Breast epithelium (tissue), 3 donors: Measurements from ENCODE around the gene P2RX3.

Source experiments
- CTCF ChIP-seq, 3 donors: fragments of 450-650 bp; IDR thresholded peaks; one replicate each; pipeline ENCODE4 v1.5.1; 2016 to 2017; ENCODE audit warnings: antibody characterized with exemption in 3 of 3, mild to moderate bottlenecking in 3 of 3, moderate library complexity in 3 of 3
- POLR2A ChIP-seq: fragments of 450-650 bp; IDR thresholded peaks from one replicate; pipeline ENCODE4 v1.6.1; 2016; ENCODE audit warnings: antibody characterized with exemption, mild to moderate bottlenecking, moderate library complexity
- POLR2AphosphoS5 ChIP-seq, 3 donors: sonication (generic); formaldehyde crosslinking; IDR thresholded peaks; one replicate each; pipeline ENCODE4 v1.6.1; 2017; ENCODE audit warnings: antibody characterized with exemption in 3 of 3

- TF ChIP-seq CTCF (IDR thresholded peaks at IDR 0.05) (no peak), POLR2A (no peak), POLR2AphosphoS5 (IDR thresholded peaks at IDR 0.05) (no peak)
Measured at GRCh38 chr11:57370251-57370650, 32.1 kb downstream of the P2RX3 start.
